ENCODE measurements around the gene ARID3B. TPM values are rescaled to one million over a fixed set of nuclear protein-coding genes. Genes with fewer than 3 reads are reported as not detected.

The ARID3B gene
- total RNA-seq, 4 donors from 2014 or later: 3.6 to 6.8 (median 6.7) TPM

DNA sequence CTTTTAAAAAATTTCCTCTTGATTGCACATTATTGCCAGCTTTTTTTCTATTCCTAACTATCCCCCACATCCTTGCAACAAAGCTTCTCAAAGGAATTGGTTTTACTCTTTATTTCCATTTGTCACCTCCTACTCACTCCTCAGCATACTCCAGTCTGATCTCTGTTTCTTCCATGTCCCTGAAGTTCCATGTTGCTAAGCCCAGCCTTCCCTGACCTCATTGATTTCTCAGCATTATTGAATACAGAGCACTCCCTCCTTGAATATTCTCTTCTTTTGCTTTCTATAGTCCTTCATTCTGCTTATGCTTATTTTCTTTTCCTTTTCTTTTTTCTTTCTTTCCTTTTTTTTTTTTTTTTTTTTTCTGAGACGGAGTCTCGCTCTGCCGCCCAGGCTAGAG, 10.7 kb downstream of the ARID3B start:
- Histone ChIP-seq H3K36me3 (peaks cover 0 to 30% (median 6%) of the 10 kb centered on the region in 4 donors), H3K9me3 (no peaks in the 10 kb centered on the region), H3K4me3 (no peak overlapping the region), H3K4me1 (peaks cover 4 to 19% (median 13%) of the 10 kb centered on the region in 4 donors), H3K27me3 (no peaks in the 10 kb centered on the region), H3K27ac (replicated peaks in 1 of 4) (no peak overlapping the region)
- intact Hi-C loops (cut with DNase I): no loop called here
- WGBS: 98% methylated on average over 3 of the region's 3 CpGs
- TF ChIP-seq, protein P1, sequence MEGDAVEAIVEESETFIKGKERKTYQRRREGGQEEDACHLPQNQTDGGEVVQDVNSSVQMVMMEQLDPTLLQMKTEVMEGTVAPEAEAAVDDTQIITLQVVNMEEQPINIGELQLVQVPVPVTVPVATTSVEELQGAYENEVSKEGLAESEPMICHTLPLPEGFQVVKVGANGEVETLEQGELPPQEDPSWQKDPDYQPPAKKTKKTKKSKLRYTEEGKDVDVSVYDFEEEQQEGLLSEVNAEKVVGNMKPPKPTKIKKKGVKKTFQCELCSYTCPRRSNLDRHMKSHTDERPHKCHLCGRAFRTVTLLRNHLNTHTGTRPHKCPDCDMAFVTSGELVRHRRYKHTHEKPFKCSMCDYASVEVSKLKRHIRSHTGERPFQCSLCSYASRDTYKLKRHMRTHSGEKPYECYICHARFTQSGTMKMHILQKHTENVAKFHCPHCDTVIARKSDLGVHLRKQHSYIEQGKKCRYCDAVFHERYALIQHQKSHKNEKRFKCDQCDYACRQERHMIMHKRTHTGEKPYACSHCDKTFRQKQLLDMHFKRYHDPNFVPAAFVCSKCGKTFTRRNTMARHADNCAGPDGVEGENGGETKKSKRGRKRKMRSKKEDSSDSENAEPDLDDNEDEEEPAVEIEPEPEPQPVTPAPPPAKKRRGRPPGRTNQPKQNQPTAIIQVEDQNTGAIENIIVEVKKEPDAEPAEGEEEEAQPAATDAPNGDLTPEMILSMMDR (IDR thresholded peaks at IDR 0.05): no peak
- TF ChIP-seq POLR2AphosphoS5 (IDR thresholded peaks at IDR 0.05): no peak
- TF ChIP-seq POLR2A (IDR thresholded peaks at IDR 0.05; ENCODE audit: low read depth): no peak
- no peak for DNase-seq (ENCODE audit: extremely low spot score)

DNA sequence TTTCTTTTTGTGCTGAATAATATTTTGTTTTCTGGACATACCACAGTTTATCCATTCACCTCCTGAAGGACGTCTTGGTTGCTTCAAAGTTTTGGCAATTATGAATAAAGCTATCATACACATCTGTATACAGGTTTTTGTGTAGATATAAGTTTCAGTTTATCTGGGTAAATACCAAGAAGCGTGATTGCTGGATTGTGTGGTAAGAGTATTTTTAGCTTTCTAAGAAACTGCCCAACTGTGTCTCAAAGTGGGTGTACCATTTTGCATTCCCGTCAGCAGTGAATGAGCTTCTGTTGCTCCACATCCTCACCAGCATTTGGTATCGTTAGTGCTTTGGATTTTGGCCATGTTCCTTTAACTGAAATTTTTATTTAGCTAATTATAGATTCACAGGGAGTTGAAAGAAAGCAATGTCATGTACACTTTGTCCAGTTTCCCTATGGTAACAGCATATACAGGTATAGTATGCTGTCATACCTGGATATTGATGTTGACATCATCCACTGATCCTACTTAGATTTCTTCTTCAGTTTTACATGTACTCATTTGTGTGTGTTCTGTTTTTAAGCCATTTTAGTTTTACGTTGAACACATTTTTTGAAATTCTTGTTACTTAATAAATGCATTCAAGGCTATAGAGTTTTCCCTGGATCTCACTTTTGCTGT, 11.9 kb downstream of the ARID3B start:
- no peak for DNase-seq (ENCODE audit: extremely low spot score)
- no peak overlapping the region for H3K27ac ChIP-seq (replicated peaks in 1 of 4)
- H3K4me3 ChIP-seq: no peak overlapping the region
- WGBS: 86% methylated on average over 5 of the region's 5 CpGs
- intact Hi-C loops (cut with DNase I): no loop called here
- no peaks in the 10 kb centered on the region for H3K27me3 ChIP-seq
- H3K9me3 ChIP-seq: no peaks in the 10 kb centered on the region
- H3K4me1 ChIP-seq: peaks cover 0 to 9% (median 4%) of the 10 kb centered on the region in 4 donors
- peaks cover 0 to 30% (median 6%) of the 10 kb centered on the region in 4 donors for H3K36me3 ChIP-seq
- TF ChIP-seq, protein P1 (IDR thresholded peaks at IDR 0.05): no peak
- TF ChIP-seq POLR2A (IDR thresholded peaks at IDR 0.05; ENCODE audit: low read depth): no peak
- no peak for TF ChIP-seq EP300 (IDR thresholded peaks at IDR 0.05)
- TF ChIP-seq POLR2AphosphoS5 (IDR thresholded peaks at IDR 0.05): no peak

DNA sequence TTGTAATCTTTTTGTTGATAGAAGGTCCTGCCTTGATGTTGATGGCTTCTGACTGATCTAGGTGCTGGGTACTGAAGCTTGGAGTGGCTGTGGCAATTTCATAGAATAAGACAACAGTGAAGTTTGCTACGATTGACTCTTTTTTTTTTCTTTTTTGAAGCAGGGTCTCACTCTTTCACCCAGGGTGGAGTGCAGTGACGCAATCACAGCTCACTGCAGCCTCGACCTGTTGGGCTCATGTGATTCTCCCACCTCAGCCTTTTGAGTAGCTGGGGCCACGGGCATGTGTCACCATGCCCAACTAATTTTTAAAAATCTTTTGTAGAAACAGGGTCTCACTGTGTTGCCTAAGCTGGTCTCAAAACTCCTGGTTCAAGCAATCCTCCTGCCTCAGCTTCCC, 14.2 kb downstream of the ARID3B start:
- no peaks in the 10 kb centered on the region for H3K4me1 ChIP-seq
- no peaks in the 10 kb centered on the region for H3K9me3 ChIP-seq
- no peak overlapping the region for H3K27ac ChIP-seq (replicated peaks in 1 of 4)
- intact Hi-C loops (cut with DNase I): no loop called here
- H3K27me3 ChIP-seq: no peaks in the 10 kb centered on the region
- DNase-seq (ENCODE audit: extremely low spot score): no peak
- TF ChIP-seq POLR2A (IDR thresholded peaks at IDR 0.05; ENCODE audit: low read depth): no peak
- TF ChIP-seq POLR2AphosphoS5 (IDR thresholded peaks at IDR 0.05): no peak
- no peak for TF ChIP-seq EP300 (IDR thresholded peaks at IDR 0.05)
- TF ChIP-seq, protein P1 (IDR thresholded peaks at IDR 0.05): no peak
- 85% methylated on average over 4 of the region's 4 CpGs for WGBS
- H3K36me3 ChIP-seq: peaks cover 0 to 27% (median 5%) of the 10 kb centered on the region in 4 donors
- no peak overlapping the region for H3K4me3 ChIP-seq

DNA sequence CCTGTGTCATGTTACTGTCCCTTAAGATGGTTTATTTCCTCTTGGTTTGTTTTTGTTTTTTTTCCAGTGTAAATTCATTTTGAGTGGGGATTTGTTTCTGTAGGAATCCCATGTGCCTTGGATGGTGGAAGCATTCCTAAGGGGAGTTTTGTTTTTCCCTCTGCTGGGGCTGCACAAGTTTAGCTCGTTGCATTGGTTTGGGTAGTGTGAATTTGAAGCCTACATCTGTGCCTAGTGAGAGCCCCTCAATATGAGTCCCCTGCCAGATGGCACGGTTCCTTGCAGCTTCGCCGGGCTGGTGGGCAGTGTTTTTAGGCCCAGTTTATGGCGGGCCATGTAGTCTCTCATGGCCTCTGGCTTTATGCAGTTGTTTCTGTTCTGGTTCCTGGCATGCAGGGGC, 17.7 kb downstream of the ARID3B start:
- intact Hi-C loops (cut with DNase I): no loop called here
- H3K4me3 ChIP-seq: no peak overlapping the region

More for the DNA sequence above, 17.7 kb downstream of the ARID3B start:
- no peak for DNase-seq (ENCODE audit: extremely low spot score)
- TF ChIP-seq POLR2AphosphoS5 (IDR thresholded peaks at IDR 0.05): no peak
- TF ChIP-seq, protein P1 (IDR thresholded peaks at IDR 0.05): no peak
- no peak for TF ChIP-seq POLR2A (IDR thresholded peaks at IDR 0.05; ENCODE audit: low read depth)
- no peak for TF ChIP-seq EP300 (IDR thresholded peaks at IDR 0.05)
- peaks cover 0 to 3% (median 0%) of the 10 kb centered on the region in 4 donors for H3K36me3 ChIP-seq
- no peaks in the 10 kb centered on the region for H3K9me3 ChIP-seq
- H3K27me3 ChIP-seq: no peaks in the 10 kb centered on the region
- WGBS: 98% methylated on average over 5 of the region's 5 CpGs
- no peak overlapping the region for H3K27ac ChIP-seq (replicated peaks in 1 of 4)
- H3K4me1 ChIP-seq: no peaks in the 10 kb centered on the region
